ENCODE results near the gene ZSCAN2. TPM values are rescaled to one million over a fixed set of nuclear protein-coding genes. Genes with fewer than 3 reads are reported as not detected.
"Not testable (repeated sequence)": the region's sequence is repeated elsewhere in the genome, so short reads cannot be mapped to it uniquely, and the experiment has no call there.

ZSCAN2 gene
- polyA plus RNA-seq, 10 donors: 9.4 to 14.3 (median 12.0) TPM

DNA sequence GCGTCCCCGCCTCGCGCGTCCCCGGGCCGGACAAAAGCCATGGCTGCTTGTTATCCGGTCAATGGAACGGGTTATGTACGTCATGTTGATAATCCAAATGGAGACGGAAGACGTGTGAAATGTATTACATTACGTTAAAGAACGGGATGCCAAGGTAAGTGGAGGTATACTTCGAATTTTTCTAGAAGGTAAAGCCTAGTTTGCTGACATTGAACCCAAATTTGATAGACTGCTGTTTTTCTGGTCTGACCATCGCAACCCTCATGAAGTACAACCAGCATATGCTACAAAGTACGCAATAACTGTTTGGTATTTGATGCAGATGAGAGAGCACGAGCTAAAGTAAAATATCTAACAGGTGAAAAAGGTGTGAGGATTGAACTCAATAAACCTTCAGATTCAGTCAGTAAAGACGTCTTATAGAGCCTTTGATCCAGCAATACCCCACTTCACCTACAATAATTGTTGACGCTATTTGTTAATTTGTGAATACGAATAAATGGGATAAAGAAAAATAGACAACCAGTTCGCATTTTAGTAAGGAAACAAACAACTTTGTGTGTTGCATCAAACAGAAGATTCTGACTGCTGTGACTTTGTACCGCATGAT is 33.5 kb downstream of the ZSCAN2 start:
- no peak for DNase-seq

DNA sequence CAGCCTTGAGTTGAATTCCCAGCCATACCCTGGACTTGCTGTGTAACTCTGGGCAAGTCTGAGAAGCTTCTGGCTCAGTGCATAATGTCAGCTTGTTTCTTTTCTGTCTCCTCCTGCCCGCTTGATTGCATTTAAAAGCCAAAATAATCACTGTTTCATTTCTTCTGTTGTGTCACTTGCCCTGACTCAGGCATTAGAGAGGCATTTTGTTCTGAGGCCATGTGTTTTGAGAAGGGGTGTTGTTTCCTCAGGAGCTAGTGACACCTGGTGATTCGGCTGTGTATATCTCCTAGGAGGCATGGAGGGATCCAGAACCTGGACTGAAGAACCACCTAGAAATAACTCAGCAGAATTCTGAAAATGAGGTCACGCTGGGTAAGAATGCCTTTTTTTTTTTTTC is 37.3 kb downstream of the ZSCAN2 start:
- DNase-seq: no peak

DNA sequence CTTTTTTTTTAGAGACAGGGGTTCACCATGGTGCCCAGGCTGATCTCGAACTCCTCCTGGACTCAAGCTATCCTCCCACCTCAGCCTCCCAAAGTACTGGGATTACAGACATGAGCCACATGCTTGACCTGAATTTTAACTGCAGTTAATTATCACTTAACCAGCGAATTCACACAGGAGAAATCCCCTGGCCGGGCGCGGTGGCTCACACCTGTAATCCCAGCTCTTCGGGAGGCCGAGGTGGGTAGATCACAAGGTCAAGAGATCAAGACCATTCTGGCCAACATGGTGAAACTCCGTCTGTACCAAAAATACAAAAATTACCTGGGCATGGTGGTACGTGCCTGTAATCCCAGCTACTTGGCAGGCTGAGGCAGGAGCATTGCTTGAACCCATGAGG is 41.1 kb downstream of the ZSCAN2 start:
- not testable (repeated sequence) for DNase-seq

DNA sequence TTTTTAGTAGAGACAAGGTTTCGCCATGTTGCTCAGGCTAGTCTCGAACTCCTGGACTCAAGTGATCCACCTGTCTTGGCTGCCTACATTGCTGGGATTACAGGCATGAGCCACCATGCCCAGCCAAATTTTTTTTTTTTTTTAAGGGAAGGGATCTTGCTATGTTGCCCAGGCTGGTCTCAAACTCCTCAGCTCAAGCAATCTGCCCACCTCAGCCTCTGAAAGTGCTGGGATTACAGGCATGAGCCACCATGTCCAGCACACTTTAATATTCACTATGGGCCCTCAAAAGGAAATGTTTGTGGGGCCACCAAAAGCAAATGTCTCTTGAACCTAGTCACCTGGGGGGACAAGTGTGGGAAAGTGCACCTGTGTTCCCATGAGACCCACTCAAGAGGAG is 41.8 kb downstream of the ZSCAN2 start:
- not testable (repeated sequence) for DNase-seq

DNA sequence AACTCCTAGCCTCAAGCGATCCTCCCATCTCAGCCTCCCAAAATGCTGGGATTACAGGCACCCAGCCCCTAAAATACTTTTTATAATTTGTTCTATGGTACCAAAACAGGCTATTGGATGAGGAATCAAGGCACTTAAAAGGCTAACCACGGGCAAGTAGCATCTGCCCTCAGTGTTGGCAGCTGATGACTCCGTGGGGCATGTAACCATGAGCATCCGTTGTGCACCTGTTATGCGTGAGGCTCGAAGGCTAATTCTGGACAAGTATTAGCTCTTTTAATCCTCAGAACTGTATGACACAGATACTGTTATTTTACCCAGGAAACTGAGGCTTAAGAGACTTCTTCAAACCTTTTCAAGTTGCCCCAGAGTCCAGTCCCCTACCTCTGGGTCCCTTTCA is 43.0 kb downstream of the ZSCAN2 start:
- DNase-seq: no peak

DNA sequence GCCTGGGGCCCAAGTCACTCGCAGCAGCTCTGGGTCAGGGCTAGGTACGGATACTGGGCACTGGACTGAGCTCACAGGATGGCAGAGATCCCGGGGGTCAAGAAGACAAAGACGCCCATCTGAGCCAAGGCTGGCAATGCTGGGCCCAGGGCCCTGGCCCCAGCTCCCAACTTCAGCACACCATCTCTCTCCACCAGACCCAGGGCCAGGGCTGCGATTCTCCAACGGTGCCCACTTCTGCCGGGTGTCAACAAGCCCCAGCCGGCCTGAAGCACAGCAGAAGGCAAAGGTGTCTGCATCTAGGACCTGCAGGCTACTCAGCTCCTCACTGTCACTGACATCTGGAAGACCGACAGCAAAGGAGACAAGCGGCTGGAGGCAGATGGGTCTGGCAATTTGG is 44.7 kb downstream of the ZSCAN2 start:
- no peak for DNase-seq

DNA sequence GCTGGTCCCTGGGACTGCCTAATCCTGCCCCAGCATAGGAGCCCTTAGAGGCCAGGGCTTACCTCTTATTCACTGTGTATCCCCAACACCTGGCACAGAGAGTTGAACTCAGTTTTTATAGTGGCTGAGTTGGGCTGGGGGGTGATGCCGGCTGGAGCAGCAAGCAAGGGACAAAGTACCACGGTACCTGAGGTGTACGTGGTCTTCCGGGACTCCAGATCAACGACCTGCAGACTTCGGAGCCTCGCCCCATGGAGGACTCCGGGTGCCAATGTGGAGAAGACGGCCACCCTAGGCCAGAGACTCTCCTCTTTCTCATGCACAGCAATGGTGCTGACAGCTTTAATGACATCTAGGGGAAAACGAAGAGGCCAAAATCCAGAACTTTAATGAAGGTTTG is 45.2 kb downstream of the ZSCAN2 start:
- DNase-seq: no peak

DNA sequence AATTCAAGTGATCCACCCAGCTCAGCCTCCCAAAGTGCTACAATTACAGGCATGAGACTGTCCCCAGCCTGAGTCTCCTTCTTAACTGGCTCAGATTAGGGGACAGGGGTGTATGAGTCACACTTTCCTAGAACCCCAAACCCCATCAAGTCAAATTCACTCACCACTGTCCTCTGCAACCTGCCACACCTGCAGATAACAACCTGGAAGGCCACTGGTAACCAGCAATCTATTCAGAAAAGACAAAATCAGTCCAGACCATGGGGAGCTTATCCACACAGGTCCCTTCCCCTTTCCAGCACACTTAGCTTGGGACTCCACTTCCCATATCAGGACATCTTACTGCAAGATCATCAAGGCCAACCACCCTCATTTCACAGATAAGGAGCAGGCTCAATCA is 46.9 kb downstream of the ZSCAN2 start:
- no peak for DNase-seq

DNA sequence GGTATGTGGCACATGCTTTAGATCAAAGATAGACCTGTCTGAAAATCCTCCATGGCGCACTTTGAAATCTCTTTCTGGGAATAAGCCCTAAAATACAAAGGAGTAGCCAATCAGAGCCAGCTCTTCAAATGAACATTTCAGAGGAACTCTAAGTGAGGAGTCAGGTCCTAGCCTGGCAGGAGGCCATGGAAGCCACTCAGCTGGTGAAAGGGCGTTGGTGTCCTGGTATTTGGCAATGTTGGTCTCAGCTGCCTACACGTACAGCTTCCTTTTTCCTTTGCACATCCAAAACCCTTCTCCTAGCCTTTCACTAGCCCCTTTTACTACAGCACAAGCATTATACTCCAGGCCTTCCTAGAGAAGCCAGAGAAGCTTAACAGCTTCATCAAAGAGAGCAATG is 47.7 kb downstream of the ZSCAN2 start:
- DNase-seq: no peak

DNA sequence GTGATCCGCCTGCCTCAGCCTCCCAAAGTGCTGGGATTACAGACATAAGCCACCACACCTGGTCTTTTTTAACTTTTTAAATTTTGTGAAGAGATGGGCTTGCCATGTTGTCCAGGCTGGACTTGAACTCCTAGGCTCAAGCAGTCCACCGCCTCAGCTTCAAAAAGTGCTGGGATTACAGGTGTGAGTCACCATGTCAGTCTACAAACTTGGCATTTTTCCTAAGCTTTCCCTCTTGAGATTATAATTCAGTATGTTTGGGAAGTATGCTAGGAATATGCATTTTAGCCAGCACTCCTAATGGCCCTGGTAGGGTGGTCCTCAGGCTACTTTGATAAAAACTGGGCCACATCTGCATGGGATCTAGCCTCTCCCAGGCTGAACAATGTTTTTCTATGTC is 48.9 kb downstream of the ZSCAN2 start:
- DNase-seq: no peak

DNA sequence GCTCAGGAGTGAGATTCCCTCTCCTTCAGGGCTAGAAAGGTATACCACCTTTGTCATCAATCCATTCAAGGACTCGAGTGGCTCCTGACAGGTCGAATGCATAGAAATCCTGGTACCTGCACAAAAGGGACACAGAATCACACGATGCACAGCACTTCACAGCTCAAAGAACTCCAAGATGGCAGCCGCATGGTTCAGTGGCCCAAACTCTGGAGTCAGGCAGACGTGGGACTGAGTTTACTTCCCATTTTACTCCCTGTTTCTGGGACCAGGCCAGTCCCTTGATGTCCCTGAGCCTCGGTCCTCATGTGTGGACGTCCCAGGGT is 52.7 kb downstream of the ZSCAN2 start:
- DNase-seq: no peak

DNA sequence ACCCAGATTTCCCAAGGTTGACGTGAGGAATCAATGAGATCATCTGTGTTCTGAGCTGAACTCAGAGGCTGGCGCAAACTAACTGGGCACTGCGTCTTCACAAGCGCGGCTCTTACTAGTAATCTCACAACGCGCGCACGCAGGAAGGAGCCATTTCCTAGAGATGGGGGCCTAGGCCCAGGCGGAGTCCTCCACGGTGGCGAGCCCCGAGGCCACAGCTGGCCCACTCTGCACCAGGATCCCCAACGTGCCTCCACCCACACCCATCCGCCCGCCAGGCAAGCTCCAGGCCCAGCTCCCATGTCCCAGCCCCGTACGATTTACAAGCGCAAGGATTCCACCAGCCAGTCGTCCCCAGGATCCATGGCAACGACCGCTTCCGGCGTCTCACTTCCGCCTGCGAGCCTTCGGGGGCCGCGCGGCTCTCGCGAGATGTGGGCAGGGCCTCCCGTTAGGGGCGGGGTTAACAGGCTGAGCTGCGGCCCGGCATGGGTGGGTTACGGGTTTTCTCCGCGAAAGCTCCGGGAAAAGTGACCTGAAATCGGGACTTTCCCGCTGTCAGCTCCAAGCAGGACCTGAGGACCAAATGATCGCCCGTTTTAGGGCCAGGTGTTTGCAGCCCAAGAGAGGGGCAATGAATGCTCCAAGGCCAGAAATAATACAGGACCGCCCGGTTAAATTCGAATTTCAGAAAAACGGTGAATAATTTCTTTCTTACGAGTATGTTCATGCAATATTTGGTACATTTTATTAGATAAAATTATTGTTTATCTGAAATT is 53.3 kb downstream of the ZSCAN2 start, which contains the start of gene WDR73:
Gene WDR73 (minus strand): TSS at position 374 of the 779 bp plus-strand sequence. CDS start 9 bp downstream, at position 365.
- DNase-seq: peak; percentile 95 to 99 (median 99)

DNA sequence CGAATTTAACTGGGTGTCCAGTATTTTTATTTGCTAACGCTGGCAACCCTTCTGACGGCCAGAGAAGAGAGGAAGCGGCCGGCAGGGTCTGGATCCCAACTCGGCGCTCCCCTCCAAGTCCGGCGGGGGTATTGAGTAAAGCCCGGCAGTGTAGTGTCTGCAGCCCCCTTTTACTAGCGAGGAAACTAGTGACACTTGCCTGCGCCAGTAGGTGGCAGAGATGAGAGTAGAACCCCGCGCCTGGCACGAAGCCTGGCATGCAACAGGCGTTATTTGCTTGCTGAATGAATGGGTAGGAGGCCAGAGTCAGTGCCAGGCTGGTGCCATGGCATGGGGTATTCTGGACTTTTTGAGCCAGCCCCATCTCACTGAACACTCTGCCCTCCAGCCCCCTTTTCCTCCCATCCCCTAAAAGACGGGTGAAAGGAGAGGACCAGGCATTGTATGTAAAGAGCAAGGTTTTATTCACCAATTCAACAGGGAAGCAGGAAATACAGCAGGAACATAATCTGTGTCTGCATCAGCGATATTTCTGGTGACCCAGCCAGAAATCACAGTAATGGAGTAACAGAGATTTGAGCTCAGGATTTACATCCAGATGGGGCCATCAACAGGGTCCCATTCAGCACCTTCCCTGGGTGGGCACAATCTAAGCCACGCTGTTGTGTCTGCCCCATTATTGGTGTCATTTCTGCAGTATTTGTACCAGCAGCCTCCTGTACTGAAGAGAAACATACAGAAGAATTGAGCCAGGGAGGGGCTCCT is 54.1 kb downstream of the ZSCAN2 start:
- DNase-seq: peak; percentile 75 to 85 (median 75)

DNA sequence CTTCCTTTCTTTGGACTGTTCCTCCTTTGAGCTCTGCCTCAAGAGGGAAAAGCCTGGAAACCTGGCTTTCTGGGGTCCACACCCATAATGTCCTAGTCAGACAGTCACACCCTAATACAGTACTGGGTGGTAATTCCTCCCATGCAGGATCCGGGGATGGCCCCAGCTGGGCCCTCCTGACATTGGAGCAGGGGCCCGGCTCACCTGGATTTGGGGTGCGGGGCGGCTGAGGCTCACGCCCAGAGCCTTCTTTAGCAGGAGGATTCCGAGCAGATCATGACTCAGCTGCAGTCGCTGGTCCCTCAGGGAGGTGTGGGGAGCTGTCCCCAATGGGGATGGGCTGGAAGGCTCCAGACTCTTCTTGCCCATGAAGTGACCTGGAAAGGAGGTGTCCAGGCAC is 56.2 kb downstream of the ZSCAN2 start:
- no peak for DNase-seq

DNA sequence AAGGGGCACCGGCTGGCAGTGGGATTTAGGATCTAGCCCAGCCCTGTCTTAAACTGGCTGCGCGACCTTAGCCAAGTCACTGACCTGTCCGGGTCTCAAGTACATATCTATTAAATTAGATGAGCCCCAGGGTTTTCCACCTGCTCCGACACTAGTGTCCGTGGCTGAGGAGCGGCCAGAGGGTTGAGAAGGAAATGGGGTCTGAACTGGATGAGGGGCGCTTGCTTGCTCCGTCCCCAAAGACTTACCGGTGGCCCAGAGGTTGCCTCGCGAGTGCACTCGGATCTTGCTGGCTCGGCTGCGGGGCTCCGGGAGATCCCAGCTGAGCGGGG is 56.9 kb downstream of the ZSCAN2 start:
- DNase-seq: no peak

DNA sequence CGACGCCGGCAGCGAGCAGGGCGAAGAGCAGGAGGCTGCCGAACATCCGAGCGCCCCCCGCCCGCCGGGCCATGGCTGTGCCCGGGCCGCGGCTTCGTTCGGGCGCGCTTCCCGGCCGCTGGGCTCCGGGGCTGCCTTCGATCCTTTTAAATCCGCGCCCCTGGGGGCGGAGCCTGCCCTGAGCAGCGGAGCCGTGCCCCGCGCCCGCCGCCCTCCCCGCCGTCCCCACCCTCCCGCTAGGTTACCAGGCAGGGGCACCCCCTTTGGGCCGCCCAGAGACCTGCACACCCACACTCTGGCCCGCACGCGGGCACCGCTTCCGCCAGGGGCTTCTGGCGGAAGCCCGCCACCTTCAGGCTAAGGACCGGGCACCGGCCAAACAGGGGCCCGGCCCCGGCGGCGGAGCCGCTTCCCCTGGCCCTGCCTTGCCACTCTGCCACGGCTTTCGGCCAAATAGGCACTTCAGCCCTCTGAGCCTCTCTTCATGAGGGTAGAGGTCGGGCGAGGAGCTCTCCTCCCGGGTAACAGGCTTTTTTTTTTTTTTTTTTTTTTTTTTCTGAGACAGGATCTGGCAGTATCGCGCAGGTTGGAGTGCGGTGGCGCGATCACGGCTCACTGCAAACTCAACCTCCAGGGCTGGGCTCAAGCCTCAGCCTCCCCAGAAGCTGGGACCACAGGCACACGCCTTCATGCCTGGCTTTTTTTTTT is 57.4 kb downstream of the ZSCAN2 start, which contains the start of gene NMB:
Gene NMB (minus strand): TSS at position 120 of the 708 bp plus-strand sequence. CDS start 47 bp downstream, at position 73.
- DNase-seq: peak; percentile 63 to 85 (median 74)

DNA sequence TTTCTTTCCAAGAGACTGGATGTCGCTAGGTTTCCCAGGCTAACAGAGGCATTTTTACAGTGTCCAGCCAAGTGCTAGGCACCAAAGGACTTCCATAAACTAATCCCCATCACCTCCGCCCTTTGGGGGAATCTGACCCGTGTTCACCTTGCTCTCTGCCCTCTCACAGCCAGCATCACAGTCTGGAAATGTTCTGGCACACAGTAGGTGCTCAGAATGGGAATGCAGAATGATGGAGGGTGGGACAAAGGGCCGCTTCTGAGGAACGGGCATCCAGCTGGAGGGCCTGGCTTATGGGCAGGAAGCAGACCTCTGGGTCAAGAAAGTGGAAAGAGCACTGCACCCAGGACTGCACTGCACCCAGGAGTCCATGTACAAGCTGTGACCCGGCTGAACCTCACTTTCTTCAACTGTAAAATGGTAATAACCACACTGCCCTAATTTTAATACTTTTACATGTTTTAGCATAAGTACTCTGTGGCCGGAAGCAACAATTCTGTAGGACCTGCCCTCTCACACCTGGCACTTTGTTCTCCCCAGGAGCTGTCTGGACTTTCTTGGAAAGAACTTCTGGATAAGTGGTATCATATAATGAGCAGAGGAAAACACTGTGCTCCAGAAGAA is 58.1 kb downstream of the ZSCAN2 start:
- DNase-seq: no peak

DNA sequence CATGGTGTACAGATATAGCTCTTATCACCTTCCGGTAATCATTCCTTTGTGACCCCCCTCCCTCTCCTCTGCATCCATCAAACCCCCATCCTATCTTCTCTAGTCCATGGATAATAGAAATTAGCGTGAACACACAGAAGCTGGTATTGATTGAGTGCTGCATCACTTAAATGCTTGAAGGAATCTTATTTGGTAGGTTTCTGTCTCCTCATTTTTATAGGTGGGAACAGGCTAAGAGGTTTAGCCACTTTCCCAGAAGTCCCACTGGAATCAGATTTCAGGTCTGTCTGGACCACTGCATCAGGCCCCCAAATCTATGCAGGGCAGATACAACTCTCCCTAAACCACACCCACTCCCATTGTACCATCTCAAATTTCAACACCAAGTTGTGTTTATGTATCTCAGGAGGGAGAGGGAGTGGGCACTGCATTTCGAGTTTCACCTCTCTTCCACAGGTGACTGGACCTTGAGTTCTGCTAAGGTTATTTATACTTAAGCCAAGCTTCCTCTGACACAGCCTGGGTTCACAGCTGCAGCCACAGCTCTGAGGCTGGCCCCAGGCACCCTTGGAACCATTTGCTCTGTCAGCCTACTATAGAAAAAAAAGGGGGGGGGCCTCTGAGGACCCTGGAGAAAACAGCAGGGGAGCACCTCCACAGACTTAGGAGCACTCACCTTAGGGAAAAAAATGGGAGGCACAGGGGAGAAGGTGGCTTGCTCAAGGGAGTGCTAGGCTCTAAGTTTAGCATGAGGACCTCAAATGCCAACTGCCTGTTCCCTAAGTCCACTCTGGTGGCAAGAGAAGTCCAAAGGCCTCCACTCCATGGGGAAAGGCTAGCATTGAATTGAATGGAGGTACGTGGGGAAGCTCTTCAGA is 59.3 kb downstream of the ZSCAN2 start:
- no peak for DNase-seq

DNA sequence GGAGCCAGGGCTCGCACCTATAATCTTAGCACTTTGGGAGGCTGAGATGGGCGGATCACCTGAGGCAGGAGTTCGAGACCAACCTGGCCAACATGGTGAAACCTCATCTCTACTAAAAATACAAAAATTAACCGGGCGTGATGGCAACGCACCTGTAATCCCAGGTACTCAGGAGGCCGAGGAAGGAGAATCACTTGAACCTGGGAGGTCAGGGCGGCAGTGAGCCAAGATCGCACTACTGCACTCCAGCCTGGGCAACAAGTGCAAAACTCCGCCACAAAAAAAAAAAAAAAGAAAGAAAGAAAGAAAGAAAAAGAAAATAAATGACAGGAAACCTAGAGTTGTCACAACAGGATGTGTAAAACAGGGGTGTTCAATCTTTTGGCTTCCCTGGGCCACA is 60.2 kb downstream of the ZSCAN2 start:
- no peak for DNase-seq

DNA sequence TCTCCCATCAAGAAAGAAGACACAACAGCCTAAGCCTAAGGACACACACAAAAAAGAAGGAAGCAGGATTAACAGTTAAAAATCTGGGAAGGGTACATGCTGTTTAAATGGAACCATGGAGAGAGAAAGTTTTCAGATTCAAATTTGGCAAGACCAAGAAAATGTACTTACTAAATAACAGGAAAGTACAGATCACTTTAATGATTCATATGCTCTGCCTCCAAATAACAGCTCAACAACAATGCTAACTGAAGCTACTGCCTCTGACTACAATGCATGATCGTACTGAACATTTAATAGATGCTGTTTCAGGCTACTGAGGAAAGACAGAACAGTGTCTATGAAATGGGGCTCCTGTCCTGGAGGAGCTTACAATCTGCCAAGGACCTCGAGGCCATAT is 65.6 kb downstream of the ZSCAN2 start:
- DNase-seq: no peak

Measured in muscle of back (tissue), 11 donors.